Spleen (tissue), 7 donors: ENCODE results near the gene CYP19A1.

Source experiments
- CTCF ChIP-seq, 11 experiments: fragments of 200-600 bp in 7 of 11; fragments of 450-650 bp in 4 of 11; sonication (generic) in 4 of 11; IDR thresholded peaks in 8 of 11; conservative IDR thresholded peaks in 3 of 11; 1 replicate in 7 of 11; 2 replicates in 4 of 11; pipeline versions ENCODE4 v1.4.0 to v1.8.0; 2016 to 2021; ENCODE audit warnings: antibody characterized with exemption in 11 of 11, inconsistent platforms in 4 of 11, mild to moderate bottlenecking in 1 of 11
- POLR2A ChIP-seq, 3 donors: fragments of 450-650 bp; IDR thresholded peaks; one replicate each; pipeline ENCODE4 v1.5.1; 2017; ENCODE audit warnings: antibody characterized with exemption in 3 of 3, mild to moderate bottlenecking in 1 of 3
- POLR2AphosphoS5 ChIP-seq, 3 donors: sonication (generic); formaldehyde crosslinking; IDR thresholded peaks; one replicate each; pipeline ENCODE4 v1.5.1; 2017; ENCODE audit warnings: antibody characterized with exemption in 3 of 3
- donor health status: DM: no; HTN: no; CAD: no; lungs with moderate emphysema.
- donor health status: DM: no; HTN: no; CAD: no.
- donor health status: DM: no; HTN: no; CAD: no.

GRCh38 chr15:51277101-51277500 lies 61.3 kb downstream of the CYP19A1 start:
- TF ChIP-seq CTCF (IDR thresholded peaks at IDR 0.05 in 8 of 11, conservative IDR thresholded peaks at IDR 0.05 in 3 of 11) (no peak), POLR2AphosphoS5 (IDR thresholded peaks at IDR 0.05) (no peak), POLR2A (IDR thresholded peaks at IDR 0.05) (no peak)
